GM19468 (cell line): ENCODE data around the gene CRYBG2.
"Not testable (repeated sequence)": the region's sequence is repeated elsewhere in the genome, so short reads cannot be mapped to it uniquely, and the experiment has no call there.

Source experiments
- ATAC-seq: cut with Tn5 transposase; IDR thresholded peaks from one replicate; pipeline ENCODE4 v1.9.1; 2021; ENCODE audit warnings: mild to moderate bottlenecking, moderate library complexity, moderate number of reproducible peaks; ENCODE audit not compliant: unreplicated experiment; ENCODE audit errors: extremely low read depth

The CRYBG2 gene

DNA sequence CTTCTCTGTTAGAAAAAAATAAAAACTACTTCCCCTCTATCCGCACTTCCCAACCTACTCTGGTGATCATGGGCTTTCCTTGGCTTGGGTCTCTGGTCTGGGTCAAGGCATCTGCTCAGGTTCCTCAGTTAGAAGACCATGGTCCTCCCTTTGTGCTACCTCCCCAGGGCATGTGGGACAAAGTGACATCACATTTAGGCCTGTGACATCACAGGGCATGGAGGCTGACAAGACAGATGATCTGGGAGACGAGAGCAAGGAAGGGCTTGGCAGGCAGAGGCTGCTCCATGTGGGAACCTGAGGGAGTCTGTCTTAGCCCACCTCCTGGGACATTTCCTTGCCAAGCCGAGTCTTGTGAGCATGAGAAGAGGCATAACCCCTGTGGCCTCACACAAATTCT, 18.7 kb upstream of the CRYBG2 start, which contains the start of gene ZNF683:
Gene ZNF683, minus strand, starts transcription at position 140 of the 400 bp plus-strand sequence. CDS start 4,179 bp downstream, outside the sequence.
- not testable (repeated sequence) for ATAC-seq

DNA sequence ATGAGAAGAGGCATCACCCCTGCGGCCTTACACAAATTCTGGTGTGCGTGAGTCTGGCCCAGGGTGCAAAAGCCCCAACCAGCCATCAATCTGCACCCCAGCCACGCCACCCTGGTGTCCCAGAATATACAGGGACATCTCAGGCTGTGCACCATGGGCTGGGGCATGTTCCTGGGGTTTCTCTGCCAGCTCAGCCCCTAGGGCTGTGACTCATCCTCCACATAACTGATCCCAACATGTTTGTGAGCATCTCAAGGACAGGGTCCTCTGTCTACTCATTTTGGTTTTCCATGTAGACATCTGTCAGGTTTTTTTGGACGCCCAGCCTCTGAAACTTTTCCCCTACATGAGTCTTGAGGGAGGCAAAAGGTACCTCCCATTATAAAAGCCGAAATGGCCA, 18.1 kb upstream of the CRYBG2 start:
- no peak for ATAC-seq

DNA sequence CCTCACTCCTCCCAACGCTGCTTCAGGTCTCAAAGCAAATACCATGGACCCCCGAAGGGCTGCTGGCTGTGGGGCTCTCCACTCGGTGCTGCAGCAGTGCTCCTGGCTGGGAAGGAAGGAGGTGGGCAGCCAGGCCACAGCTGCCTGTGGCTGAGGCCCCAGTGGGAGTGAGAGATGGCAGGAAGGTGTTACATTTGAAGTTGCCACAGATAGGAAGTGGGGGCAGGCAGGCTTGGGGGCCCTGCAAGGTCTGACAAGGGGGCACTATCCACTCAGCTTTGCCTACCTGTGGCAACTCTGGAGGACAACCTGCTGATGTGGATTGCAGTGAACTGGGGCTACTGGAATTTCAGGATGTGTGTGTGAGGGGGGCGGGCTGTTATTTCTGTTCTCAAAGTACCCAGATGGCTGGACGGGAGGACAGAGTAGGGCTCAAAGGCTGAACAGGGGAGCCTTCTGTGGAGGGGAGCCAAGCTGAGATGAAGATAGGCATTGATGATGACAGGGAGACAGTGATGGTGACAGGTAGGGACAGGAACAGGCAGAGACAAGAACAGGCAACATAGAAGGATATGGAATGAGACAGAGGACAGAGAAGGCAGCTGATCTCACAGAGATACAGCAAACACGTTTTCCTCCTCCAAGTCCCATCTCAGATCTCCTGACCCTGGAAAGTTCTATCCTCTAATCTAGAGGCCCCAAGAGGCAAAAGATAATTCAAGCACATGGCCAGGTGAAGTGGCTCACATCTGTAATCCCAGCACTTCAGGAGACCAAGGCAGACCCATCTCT, 16.9 kb upstream of the CRYBG2 start:
- no peak for ATAC-seq

DNA sequence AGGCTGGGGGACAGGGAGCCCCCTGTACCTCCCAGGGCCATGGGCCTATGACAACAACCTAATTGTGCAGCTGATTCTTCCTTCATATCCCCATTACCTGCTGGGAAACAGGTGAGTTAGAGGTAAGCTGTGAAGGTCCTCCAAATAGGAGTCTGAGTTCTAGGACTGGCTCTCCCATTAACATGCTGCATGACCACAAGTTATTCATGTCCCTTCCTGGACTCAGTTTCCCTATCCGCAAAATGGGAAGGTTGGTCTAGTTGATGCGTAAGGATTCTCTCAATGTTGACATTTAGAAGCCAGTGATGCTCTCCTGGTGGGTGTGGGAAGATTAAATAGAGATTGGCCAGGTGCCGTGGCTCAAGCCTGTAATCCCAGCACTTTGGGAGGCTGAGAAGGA, 14.6 kb upstream of the CRYBG2 start:
- no peak for ATAC-seq

DNA sequence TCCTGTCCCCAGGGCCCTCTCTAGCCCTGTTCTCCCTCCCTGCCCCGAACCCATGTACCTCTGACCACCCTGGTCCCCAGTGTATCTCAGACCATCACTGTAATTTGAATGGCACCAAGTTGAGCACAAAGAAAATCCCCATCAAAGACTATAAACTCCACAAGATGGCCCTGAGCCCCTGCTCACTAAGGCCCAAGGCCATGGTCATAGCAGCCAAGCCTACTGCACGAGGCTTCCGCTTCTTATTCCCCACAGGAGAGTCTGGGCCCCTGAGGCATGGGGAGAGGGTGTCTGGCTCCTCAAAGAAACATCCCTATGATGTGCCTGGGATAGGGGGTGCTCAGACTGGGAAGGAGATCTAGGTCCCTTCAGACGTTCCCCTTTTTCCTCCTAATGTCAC, 14.1 kb upstream of the CRYBG2 start:
- ATAC-seq, result no peak

DNA sequence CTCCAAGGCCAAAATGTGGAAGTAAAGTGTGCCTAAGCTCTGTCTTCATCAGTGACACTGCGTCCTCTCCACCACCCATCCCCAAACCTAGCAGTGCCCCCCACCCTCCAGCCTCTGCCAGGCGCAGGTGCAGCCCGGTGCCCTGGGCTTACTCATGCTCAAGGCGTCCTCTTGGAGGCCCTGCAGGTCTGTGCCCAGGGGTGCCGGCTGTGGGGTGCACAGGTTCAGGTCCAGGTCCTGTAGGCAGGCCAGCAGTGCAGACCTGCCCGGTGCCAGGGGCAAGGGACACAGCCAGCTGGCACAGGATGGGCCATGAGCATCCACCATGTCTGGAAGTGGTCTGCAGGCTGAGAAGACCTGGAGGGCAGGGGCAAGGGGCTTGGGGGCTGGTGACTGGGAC, 13.5 kb upstream of the CRYBG2 start:
- no peak for ATAC-seq

DNA sequence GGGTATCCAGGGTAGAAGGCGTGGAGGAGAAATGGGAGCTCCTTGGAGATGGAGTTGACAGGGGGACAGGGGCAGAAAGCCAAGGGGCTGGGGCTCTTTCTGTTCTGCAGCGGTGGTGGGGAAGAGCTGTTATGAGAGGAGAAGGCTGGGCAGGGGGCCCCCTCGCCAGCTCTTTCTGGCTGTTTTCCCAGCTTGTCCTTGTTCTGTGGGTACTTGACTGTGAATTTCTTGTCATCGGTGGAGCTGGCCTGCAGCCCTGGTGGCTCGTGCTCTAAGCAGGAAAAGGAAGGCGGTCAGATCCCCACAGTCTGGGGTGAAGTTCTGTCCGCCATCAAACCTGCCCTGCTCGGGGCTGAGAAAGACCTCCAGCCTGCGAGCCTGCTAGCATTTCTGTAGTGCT, 11.0 kb upstream of the CRYBG2 start:
- no peak for ATAC-seq

DNA sequence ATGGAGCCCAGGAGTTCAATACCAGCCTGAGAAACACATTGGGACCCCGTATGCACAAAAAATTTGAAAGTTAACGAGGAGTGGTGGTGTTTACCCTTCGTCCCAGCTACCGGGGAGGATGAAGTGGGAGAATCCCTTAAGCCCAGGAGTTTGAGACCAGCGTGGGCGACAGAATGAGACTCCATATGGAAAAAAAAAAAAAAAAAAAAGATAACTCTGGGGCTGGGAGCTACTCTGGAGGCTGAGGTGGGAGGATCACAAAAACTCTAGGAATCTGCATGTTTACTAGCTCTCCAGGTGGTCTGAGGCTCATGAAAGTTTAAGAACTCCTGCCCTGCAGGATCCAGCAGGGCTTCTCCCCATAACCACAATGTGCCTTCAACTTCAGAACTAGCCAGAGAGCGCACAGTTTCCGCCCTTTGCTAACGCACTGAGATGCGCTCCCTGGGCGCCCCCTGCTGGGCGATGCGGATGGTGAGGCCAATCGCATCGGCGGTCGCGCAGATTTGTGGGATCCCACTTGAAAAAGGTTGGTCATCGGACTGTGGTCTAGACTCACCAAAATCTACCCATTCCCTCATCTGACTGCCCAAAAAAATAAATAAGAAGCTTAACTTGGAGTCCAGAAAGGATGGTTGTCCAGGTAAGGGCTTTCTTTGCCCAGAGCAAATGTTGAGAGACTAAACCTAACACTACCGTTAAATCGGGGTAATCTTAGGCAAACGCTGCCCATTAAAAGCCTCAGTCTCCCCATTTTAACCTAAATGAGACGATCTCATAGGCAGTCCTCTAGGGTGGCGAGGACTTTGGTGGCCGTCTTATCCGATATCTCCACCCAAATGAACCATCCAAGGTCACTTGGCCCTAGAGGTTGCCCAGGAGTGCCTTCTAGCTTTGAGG, 9.9 kb upstream of the CRYBG2 start:
- peak; percentile 50 for ATAC-seq

DNA sequence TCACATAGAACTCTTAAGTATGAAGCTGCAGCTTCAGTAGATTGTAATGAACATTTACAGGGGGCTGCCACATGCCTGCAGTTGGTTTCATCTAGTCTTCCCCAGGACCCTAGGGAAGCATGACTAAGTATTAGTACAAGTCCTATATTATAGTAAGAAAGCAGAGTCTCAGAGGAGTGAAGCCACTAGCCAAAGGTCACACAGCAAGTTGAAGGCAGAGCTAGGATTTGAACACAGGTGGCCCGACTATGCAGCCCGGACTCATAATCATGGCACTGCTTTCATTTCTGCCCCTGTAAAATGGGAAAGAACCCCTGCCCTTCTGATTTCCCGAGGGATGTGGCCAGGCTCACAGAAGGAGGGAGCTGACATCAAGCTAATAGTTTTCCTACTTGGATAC, 8.4 kb upstream of the CRYBG2 start:
- no peak for ATAC-seq

DNA sequence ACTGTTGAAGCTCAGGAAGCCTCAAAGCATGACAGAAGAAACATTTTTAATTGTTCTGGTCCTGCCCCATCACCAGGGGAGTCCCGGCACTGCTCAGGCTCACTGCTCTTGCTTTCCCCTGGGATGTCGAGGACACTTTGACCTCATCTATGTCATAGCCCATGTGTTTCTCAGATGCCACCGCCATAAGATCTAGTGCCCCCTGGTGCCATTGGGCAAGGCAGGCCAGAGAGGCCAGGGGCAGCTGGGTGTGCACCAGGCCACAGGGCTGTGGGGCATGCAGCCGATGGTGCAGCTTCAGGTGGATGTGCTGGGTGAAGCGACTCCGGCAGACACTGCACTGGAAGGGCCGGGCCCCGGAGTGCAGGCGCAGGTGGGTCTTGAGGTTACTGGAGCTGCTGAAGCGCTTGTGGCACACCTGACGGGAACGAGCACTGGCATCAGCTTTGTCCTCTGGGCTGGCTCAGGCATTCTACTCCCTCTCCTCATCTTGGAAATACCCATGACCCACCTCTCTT, 7.7 kb upstream of the CRYBG2 start:
- no peak for ATAC-seq

DNA sequence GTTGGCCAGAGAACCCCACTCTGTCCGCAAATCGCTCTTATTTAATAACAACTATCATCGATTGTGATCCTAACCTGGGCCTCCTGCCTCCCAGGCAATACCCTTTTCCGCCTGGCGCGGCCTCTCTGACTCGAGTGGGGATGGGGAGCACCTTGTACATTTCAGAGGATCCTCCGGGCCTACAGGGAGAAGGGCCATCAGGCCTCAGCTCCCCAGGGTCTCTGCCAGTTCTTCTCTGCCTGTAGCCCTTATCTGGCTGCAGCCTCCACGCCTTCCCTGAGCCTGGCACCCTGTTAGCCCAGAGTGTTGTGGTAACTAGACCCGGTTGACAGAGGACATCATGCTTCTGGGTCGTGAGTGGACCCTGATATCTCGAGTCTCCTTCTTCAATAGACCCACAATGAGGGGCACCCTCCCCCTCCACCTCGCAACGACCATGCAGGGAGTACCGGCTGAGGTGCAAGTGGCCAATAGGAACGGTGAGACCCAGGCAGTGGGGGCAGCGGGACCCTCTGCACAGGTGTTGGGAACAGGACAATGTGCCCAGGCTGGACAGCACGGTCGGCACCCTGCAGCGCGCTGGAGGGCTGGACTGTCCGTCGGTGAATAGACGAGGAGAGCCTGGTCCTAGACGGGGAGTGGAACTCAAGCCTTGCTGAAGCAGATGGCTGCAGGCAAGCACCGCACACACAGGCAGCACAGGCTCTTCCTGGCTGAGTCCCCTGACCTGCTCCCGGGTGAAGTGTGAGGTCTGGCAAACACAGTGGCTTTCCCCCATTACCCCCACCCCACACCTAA, 7.1 kb upstream of the CRYBG2 start:
- ATAC-seq, result no peak

DNA sequence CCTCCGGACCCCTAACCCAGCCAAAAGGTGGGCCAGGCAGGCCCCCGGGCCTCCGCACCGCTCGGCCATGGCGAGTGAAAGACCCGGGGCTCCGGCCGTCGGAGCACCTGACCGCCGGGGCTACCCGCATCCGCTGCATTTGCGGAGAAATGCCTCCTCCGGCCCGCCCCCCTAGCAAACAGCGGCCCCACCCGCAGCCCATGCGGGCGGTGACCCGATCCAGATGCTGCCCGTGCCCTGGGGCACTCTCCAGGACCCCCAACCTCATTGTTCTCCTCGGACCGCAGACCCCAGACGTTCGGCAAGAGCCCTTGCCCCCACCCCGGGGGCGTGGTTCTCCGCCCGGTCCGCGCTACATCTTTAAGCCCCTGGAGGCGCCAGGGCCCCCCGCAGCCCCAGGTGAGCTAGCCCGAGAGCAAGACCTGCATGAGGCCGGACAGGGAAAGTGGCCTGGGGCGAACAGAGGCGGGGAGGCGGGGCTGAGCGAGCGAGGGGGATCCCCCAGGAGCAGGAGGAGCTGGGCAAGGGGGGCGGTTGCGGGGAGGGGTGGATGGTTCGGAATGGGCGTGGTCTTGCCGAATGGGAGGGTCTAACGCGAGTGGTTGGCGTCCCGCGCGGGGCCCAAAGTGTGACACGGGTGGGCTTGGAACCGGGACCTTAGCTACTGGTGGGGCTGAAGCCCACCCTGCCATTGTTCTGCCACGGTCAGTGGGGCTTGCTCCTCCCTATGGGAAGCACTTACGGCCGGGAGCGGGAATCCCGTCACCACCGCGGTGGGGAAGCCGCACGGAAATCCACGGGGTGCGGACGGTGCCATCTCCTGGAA, 6.3 kb upstream of the CRYBG2 start:
- no peak for ATAC-seq

DNA sequence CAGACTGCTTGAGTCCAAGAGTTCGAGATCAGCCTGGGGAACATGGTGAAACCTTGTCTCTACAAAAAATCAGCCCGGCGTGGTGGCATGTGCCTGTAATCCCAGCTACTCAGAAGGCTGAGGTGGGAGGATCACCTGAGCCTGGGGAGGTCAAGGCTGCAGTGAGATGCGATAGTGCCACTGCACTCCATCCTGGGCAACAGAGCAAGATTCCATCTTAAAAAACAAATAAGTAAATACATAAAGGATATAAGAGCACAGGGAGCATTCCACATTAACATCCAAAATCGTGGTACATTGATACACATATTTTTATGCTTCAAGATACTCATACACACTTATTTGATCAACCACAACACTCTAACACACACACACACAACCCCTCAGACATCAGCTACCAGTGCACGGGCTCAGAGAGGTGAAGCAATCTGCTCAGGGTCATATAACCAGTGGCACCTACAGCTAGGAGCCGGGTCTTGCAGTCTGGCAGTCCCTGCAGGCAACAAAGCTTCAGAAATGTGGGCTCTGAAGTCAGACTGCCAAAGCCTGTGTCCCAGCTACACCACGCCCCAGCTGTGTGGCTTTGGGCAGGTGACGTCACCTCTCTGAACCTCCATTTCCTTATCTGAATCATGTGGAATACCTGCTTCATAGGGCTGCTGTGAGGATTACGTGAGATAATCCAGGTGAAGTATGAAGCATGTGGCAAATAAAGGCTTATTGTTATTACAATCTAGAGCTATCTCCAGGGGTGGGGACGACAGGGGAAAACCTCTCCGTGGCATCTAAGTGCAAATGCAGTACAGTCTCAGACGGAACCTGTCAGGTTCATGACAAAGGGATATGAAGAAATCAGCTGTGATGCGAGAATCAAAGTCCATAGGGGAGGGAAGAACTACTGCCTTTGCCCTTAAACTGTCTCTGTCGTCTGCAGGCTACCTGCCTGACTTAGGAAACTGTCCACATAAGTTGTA, 4.8 kb upstream of the CRYBG2 start:
- no peak for ATAC-seq

DNA sequence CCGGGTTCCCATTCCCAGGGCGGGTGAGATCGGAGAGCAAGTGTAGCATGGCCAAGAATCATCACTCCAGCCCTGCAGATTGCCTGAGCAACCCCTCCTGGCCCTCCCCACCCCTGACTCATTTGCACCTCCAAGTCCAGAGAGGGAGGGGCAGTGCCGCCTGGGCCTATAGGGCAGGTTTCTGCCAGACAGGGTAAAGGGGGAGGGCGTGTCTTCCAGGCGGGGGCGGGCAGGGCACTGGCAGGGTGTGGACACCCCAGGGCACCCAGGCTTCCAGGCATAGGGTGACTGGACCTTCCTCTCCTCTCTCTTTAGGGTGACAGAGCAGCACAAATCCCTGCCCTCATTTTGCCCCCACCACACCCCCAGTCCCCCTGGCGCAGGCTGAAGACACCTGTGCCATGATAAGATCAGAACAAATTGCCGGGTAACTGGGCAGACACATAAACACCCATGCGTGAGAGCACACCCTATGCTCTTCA, 3.2 kb upstream of the CRYBG2 start:
- no peak for ATAC-seq

DNA sequence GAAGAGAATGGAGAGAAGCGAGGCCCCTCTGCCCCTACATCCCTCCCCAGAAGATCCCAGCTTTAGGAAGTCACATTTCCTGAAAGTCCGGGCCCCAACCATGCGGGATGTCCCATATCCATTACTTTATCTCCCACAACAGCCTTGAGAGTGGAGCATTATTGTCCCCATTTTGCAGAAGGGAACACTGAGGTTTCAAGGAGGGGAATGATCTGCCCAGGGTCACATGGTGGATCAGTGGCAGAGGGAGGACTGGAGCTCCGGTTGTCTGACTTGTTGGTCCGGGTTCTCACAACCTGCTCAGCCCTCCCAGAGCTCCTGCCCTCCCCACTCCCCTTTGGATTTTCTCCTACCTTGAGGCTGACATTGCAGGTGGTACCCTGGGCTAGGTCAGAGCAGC, 2.2 kb upstream of the CRYBG2 start:
- ATAC-seq, result no peak

DNA sequence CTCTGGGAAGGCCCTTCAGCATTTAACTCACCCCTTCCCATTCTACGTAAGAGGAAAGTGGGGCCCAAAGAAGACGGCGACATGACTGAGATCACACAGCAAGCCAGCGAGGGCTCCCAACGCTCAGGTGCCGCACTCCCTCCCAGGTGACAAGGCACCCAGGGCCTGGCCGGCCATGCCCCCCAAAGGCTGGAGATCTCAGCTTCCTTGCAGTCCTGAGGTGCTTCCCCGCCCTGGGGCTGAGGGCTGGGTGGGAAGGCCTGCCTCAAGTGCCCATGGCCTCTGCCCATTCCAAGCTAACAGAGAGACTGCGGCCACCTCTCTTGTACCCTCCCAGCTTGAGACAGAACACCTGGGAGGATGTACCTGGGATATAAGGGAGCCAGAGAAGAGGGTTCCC, 1.0 kb upstream of the CRYBG2 start:
- no peak for ATAC-seq

DNA sequence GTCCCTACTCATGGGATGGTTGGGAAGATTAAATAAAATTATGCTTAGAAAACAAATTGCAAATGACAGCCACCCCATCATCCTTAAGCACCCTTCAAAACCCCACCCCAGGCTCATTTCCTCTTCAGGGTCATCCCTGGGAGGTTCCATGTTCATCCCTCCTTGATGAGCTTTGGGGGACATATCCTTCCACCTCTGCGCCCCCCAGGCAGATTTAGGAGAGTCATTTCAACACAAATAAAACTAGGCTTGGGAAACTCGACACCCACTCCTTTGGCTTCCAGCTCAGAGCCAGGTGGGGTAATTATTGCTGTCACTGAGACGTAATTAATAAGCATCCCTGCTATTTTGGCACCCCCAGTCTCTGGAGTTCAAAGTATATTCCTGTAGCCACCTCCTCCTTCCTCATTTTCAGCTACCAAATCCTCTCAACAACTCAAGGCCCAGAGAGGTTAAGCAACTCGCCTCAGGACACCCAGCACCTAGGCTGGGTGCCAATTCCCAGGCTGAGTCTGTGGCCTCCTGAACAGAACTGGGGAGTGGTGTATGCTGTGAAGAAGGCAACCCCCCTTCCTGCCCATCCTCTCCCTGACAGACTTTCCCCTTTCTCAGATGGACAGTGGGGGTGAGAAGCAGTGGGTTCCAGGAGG, 595 bp downstream of the CRYBG2 start:
- no peak for ATAC-seq

DNA sequence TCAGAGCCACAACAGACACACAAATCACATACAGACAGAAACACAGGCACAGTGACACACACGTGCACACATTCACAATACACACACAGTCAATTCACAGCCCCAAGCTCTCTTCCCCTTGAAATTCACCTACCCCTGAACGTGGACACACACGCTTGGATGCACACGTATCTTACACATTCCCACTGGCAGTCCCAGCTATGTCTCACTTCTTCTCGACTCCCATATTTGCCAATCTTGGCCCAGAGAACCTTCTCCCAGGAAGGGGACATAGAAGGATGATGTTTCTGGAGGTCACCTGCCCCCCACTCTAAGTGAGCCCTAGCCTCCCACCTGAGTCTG, 1.6 kb downstream of the CRYBG2 start:
- ATAC-seq, result no peak
